ENCODE measurements around the gene ASXL3.

Gene ASXL3

DNA sequence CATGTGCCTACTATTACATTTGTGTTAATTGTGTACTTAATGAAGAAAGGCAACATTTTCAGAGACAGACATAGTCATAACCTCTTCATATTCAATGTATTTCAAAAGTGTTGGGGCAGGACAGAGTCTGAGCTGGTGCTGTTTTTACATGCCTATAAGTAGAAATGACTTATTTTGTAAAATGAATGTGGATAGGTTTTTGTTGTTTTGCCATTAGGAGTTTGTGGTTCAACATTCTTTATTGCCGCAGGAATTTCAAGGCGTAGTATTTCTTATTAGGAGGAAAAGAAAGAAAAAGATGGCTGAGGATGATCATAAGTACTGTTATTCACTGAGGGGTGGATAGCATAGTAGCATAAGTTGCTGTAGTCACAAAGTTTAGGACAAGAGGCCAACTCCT is 21.2 kb upstream of the ASXL3 start:
- Histone ChIP-seq H3K4me3 (replicated peaks; ENCODE audit: insufficient read depth, low read length) (no peak overlapping the region), H3K27ac (replicated peaks) (no peak overlapping the region), H3K27me3 (ENCODE audit: insufficient read depth, poor library complexity, severe bottlenecking) (no peaks in the 10 kb centered on the region)
- no peak for DNase-seq (ENCODE audit: low read depth in 1 of 2, low spot score in 1 of 2)
- TF ChIP-seq, protein P1, sequence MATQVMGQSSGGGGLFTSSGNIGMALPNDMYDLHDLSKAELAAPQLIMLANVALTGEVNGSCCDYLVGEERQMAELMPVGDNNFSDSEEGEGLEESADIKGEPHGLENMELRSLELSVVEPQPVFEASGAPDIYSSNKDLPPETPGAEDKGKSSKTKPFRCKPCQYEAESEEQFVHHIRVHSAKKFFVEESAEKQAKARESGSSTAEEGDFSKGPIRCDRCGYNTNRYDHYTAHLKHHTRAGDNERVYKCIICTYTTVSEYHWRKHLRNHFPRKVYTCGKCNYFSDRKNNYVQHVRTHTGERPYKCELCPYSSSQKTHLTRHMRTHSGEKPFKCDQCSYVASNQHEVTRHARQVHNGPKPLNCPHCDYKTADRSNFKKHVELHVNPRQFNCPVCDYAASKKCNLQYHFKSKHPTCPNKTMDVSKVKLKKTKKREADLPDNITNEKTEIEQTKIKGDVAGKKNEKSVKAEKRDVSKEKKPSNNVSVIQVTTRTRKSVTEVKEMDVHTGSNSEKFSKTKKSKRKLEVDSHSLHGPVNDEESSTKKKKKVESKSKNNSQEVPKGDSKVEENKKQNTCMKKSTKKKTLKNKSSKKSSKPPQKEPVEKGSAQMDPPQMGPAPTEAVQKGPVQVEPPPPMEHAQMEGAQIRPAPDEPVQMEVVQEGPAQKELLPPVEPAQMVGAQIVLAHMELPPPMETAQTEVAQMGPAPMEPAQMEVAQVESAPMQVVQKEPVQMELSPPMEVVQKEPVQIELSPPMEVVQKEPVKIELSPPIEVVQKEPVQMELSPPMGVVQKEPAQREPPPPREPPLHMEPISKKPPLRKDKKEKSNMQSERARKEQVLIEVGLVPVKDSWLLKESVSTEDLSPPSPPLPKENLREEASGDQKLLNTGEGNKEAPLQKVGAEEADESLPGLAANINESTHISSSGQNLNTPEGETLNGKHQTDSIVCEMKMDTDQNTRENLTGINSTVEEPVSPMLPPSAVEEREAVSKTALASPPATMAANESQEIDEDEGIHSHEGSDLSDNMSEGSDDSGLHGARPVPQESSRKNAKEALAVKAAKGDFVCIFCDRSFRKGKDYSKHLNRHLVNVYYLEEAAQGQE (IDR thresholded peaks at IDR 0.05; ENCODE audit: insufficient replicate concordance, low read depth): no peak
- TF ChIP-seq POLR2AphosphoS5 (IDR thresholded peaks at IDR 0.05; ENCODE audit: low read depth) (no peak), SPI1 (IDR thresholded peaks at IDR 0.05; ENCODE audit: borderline replicate concordance, low read depth) (no peak), GABPA (IDR thresholded peaks at IDR 0.05; ENCODE audit: low read depth) (no peak)
- TF ChIP-seq, protein P2, sequence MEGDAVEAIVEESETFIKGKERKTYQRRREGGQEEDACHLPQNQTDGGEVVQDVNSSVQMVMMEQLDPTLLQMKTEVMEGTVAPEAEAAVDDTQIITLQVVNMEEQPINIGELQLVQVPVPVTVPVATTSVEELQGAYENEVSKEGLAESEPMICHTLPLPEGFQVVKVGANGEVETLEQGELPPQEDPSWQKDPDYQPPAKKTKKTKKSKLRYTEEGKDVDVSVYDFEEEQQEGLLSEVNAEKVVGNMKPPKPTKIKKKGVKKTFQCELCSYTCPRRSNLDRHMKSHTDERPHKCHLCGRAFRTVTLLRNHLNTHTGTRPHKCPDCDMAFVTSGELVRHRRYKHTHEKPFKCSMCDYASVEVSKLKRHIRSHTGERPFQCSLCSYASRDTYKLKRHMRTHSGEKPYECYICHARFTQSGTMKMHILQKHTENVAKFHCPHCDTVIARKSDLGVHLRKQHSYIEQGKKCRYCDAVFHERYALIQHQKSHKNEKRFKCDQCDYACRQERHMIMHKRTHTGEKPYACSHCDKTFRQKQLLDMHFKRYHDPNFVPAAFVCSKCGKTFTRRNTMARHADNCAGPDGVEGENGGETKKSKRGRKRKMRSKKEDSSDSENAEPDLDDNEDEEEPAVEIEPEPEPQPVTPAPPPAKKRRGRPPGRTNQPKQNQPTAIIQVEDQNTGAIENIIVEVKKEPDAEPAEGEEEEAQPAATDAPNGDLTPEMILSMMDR (IDR thresholded peaks at IDR 0.05; ENCODE audit: insufficient read depth, low read length): no peak

DNA sequence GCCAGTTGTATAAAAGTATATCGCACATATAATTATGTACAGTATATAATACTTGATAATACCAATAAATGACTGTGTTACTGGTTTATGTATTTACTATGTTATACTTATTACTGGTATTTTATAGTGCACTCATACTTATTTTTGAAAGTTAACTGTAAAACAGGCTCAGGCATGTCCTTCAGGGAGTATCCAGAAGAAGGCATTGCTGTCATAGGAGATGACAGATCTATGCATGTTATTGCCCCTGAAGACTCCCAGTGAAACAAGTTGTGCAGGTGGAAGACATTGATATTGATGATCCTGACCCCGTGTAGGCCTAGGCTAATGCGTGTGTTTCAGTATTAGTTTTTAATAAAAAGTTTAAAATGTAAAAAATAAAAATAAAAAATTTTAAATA is 20.3 kb upstream of the ASXL3 start:
- Histone ChIP-seq H3K4me3 (replicated peaks; ENCODE audit: insufficient read depth, low read length) (no peak overlapping the region), H3K27me3 (ENCODE audit: insufficient read depth, poor library complexity, severe bottlenecking) (no peaks in the 10 kb centered on the region), H3K27ac (replicated peaks) (no peak overlapping the region)
- TF ChIP-seq, protein P1 (IDR thresholded peaks at IDR 0.05; ENCODE audit: insufficient replicate concordance, low read depth): no peak
- TF ChIP-seq POLR2AphosphoS5 (IDR thresholded peaks at IDR 0.05; ENCODE audit: low read depth) (no peak), SPI1 (IDR thresholded peaks at IDR 0.05; ENCODE audit: borderline replicate concordance, low read depth) (no peak), GABPA (IDR thresholded peaks at IDR 0.05; ENCODE audit: low read depth) (no peak)
- TF ChIP-seq, protein P2 (IDR thresholded peaks at IDR 0.05; ENCODE audit: insufficient read depth, low read length): no peak
- no peak for DNase-seq (ENCODE audit: low read depth in 1 of 2, low spot score in 1 of 2)

DNA sequence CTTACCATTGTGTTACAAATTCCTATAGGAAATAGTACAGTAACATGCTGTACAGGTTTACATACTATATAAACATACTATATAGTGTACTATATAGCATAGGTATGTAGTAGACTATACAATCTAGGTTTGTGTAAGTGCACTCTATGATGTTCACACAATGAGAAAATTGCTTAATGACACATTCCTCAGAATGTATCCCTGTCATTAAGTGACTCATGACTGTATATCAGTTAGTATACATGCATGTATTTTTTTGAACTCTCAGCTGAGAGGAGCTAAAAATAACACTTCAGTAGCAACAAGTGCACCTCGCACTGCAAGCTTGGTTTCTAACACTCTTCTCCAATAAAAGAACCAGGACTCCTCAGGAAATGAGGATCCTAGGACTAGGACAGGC is 19.5 kb upstream of the ASXL3 start:
- Histone ChIP-seq H3K27ac (replicated peaks) (no peak overlapping the region), H3K4me3 (replicated peaks; ENCODE audit: insufficient read depth, low read length) (no peak overlapping the region), H3K27me3 (ENCODE audit: insufficient read depth, poor library complexity, severe bottlenecking) (no peaks in the 10 kb centered on the region)
- no peak for TF ChIP-seq GABPA (IDR thresholded peaks at IDR 0.05; ENCODE audit: low read depth)
- TF ChIP-seq, protein P2 (IDR thresholded peaks at IDR 0.05; ENCODE audit: insufficient read depth, low read length): no peak
- TF ChIP-seq SPI1 (IDR thresholded peaks at IDR 0.05; ENCODE audit: borderline replicate concordance, low read depth): no peak
- no peak for TF ChIP-seq POLR2AphosphoS5 (IDR thresholded peaks at IDR 0.05; ENCODE audit: low read depth)
- TF ChIP-seq, protein P1 (IDR thresholded peaks at IDR 0.05; ENCODE audit: insufficient replicate concordance, low read depth): no peak
- DNase-seq (ENCODE audit: low read depth in 1 of 2, low spot score in 1 of 2): no peak
